GM19239 (cell line): ENCODE results near the gene PTPRT.
"Not testable (repeated sequence)": the region's sequence is repeated elsewhere in the genome, so short reads cannot be mapped to it uniquely, and the experiment has no call there.

Experiments
- DNase-seq: peaks from one replicate; pipeline ENCODE4 v3.0.0; 2011; ENCODE audit warnings: low spot score; ENCODE audit not compliant: insufficient read length
- FAIRE-seq: peaks from 2 replicates; lab custom pipeline; 2011; peaks lifted over from hg19 to GRCh38; lab: Jason Lieb, UNC

PTPRT gene

DNA sequence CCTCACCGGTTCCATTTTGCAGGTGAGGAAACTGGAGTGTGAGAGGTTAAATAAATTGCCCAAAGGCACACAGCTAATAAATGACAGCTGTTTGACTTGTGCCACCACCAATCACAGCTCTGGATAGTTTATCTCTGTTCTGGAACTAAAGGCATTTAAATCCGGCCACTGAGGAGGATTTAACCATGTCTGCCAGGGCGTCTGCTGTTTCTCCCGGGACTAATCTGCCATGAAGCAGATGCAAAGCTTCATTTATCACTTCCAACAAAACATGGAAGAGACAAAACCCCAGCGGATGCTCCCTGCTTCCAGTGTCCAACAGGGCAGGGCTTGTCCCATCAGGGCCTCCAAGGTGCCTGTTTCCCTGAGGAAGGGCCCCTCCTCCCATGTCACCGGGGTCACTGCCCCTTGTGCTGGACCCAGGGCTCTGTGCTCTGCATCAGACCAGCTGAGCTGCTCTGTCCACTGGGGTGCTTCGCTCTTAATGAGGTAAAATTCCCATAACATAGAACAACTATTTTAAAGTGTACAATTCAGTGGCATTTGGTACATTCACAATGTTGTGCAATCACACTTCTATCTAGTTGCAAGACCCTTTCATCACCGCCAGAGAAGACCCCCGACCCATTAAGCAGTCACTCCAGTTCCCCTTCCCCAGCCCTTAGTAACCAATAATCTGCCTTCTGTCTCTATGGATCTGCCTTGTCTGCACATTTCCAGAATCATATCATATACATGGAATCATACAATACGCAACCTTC, 244.3 kb downstream of the PTPRT start:
- DNase-seq: no peak
- no peak for FAIRE-seq

DNA sequence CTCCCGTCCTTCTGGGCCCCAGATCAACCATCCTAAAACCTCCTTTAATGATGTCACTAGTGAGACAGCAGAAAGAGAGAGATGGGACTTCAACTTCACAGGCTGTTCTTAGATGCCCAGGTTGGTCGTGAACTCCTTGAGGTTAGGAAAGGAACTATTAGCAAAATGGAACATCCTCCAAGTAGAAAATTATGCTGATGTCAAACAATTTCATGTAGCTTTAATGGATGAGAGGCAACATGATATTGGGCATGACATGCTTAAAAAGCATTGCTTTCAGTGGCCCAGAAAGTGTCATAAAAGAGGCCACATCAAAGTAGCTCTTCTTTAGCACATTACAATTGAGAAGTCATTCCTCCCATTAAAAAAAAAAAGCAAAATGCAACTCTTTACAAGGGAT, 248.1 kb downstream of the PTPRT start:
- FAIRE-seq (no peak), DNase-seq (no peak)

DNA sequence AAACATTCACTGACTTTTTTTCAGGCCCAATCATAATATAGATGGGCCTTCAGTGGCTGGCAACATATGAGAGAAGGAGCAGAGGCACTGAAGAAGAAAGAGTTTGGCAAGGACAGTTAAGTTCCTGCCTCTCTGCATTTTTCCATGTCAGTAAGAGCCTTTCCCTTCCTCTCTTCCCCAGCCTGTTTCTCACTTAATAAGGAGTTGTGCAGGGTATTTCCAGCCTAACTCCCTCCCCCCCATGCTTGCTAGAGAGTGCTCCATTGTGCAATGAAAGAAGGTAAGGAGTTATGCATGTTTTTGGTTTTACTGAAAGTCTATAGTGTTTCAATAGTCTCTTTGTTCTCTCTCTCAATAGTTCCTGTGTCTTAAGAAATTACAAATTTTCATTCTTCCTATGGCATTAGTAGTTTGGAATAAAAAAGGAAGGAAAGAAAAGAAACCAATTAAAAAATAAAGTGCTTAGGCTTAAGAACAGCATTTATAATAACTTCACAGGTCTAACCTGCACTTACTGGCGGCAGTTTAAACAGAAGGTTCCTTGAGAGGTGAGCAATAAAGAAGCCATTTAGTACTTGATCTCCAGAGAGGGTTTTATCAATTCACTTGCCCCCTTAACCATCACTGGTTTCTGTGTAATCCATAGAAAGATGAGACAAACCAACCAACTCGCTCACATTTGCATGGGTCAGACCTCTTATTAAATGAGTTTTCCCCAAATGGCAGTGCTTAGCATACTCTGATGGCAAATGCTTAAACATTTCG, 251.1 kb downstream of the PTPRT start:
- DNase-seq (no peak), FAIRE-seq (no peak)

DNA sequence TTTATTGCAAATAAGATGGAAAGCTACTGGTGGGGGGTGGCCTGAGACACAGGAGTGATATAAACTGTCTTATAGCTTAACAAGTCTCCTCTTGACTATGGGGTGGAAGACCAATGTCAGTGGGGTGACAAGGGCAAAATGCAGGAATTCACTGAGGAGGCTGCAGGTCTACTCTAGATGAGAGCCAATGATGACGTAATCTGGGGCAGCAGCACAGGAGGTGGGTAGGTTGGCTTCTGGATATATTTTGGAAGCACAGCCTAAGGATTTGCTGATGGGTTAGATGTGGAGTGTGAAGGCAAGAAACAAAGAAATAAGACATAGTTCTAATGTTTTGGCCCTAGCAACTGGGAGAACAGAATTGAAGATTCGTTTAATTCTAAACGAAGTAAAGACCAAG, 253.2 kb downstream of the PTPRT start:
- no peak for FAIRE-seq

DNA sequence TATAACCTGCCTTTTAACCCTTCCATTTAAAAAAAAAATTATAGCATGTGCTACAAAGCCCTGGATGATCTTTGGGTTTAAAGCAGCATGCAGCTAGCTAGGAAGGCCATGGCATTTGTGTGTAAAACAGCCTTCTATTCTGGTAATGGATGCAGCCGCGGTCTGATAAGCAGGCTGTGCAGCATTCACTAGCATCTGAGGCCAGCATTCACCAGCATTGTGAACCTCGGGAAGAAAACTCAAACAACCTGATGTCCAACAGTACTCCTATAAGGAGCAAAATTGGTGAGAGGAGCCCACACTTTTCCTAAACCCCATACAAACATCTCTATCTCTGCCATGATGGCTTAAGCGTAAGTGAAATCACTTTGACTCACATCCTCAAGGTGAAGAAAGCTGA, 265.5 kb downstream of the PTPRT start:
- no peak for FAIRE-seq
- DNase-seq: no peak

More for the DNA sequence above, 253.2 kb downstream of the PTPRT start:
- DNase-seq: no peak

DNA sequence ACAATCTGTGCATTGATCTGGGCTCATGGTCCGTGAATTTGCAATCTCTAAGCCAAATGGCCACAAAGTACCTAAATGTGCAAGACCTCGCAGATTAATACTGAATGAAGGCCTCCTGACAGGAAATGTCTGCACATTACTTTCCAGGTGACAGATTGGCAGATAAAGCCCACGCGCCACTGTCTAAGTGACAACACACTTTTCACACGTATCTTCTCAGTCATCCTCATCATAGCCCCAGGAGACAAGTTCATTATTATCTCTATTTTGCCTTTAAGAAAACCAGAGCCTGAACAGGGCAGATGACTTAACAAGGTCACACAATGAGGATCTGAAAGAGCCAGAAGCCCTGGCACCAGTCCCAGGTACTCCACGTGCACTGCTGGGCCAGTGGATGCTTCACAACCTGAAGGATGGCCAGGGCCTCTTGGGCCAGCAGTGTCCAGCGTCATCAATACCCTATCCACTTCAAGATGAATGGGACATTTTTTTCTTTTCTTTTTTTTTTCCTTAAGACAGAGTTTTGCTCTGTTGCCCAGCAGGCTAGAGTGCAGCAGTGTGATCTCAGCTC, 266.3 kb downstream of the PTPRT start:
- FAIRE-seq: no peak
- DNase-seq: no peak

DNA sequence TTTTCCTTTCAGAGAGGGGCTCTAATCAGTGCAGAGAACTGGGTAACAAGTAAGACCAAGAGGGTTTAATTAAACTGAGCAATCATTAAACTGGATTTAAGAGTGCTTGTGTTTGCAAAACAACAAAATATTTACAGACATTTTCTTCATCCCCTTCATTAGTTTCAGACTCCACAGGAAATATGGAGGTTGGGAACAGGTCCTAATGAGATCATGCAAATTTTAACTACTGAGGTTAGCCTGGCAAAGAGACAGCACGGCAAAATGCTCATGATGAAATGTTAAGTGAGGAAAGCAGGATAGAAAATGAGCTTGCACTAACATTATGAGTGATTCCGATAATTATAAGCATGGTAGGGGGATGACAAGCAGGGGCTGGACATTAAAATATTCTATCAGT, 268.9 kb downstream of the PTPRT start:
- no peak for FAIRE-seq
- DNase-seq: no peak

DNA sequence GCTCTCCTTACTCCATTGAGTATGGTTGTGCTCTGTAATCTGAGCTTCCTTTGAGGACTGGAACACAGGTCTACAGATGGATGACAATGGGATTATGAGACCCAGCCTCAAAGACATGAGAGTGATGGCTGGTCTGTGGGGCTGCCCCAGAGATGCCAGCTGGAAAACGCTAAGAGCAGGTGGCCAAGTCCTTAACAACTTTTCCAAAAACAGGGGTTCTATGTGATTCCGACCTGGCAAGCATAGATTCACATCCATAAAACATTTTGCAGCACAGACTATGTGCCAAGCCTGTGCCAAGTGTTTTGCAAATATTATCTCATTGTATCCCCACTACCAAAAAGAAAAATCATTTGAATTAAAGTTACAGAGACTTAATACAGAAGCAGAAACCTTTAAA, 270.4 kb downstream of the PTPRT start:
- FAIRE-seq (no peak), DNase-seq (no peak)

DNA sequence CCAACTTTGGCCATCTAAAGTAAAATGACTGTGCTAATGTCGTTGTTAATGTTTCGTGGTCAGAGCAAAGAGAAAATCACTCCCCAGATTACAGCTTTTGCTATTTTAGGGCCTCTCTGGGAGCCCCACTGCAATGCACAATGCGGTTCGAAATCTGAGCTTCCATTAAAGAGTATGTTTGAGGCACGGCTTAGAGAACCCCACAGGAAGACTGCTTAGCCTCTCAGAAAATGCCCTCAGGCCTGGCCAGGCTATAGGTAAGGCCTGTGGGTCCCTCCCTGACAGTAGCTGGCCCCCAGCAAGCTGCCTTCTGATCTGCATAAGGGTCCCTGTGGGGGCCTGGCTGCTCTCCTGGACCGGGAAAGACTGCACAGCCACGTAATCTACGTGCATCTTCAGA, 274.6 kb downstream of the PTPRT start:
- DNase-seq (no peak), FAIRE-seq (no peak)

DNA sequence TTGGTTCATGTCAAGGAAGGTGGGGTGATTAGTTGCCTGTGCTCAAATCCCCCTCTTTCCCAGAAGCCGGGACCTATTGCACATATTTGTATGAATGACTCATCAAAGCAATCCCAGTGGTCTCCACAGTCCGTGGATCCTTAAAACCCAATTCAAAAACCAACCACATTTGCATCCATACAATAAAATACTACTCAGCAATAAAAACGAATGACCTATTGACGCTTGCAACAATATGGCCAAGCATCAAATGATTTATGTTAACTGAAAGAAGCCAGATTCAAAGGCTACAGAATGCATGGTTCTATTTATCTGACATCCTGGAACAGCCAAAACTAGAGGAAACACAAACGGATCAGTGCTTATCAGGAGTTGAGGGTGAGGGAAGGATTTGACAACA, 275.4 kb downstream of the PTPRT start:
- DNase-seq (no peak), FAIRE-seq (no peak)

DNA sequence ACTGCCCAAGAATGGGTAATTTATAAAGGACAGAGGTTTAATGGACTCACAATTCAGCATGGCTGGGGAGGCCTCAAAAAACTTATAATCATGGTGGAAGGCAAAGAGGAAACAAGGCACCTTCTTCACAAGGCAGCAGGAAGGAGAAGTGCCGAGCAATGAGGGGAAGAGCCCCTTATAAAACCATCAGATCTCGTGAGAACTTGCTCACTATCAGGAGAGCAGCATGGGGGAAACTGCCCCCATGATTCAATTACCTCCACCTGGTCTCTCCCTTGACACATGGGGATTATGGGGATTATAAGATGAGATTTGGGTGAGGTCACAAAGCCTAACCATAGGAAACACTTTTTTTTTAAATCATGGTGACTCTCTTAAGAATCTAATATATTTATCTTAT, 278.9 kb downstream of the PTPRT start:
- FAIRE-seq, DNase-seq: not testable (repeated sequence)

DNA sequence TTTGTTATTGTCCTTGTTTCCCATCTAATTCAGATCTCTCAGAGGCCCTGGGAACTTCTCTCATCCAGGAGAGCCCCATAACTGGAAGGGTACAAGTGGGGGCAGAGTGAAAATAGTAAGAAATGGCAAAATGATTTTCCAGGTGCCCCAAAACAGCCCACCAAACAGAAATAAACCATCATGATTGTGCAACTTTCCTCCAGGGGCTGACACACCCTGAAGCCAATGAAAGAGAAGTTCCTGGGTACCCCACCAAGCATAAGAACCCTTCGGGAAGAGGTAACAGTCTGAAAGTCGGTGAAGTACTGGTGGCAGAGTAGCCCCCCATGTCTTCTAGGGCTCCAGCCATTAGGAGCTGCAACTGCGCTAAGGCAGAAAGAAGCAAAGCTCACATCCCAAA, 282.0 kb downstream of the PTPRT start:
- FAIRE-seq (no peak), DNase-seq (no peak)

DNA sequence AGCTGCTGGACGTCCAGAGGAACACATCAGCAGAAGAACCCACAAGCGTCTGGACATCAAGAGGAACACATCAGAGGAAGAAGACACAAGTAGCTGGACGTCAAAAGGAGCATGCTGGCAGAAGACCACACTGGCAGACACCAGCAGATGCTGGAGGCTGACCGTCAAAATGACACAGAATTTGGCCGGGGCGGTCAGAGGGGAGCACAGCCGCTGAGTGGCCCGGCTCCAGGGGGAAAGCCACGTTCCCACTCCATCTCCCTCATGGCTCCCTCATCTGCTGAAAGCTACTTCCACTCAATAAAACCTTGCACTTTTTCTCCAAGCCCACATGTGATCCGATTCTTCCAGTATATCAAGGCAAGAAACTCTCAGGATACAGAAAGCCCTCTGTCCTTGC, 283.6 kb downstream of the PTPRT start:
- FAIRE-seq: no peak
- DNase-seq: no peak

DNA sequence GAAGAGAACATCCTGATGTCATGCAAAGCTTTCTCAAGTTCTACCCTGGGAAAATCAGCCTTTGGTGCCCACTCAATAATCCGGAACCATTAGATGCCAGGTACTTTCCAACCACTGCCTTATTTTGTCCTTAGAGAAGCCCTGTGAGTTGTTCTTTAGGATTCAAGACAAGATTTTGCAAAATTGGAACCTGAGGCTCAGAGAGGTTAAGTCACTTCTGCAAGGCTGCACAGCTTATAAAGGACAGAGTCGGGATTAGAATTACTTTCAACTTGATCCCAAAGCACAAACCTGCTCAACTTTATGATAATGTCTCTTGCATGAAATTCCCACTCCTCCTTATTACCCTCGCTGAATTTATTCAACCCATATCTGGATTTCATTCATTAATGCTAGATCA, 287.2 kb downstream of the PTPRT start:
- DNase-seq (no peak), FAIRE-seq (no peak)

DNA sequence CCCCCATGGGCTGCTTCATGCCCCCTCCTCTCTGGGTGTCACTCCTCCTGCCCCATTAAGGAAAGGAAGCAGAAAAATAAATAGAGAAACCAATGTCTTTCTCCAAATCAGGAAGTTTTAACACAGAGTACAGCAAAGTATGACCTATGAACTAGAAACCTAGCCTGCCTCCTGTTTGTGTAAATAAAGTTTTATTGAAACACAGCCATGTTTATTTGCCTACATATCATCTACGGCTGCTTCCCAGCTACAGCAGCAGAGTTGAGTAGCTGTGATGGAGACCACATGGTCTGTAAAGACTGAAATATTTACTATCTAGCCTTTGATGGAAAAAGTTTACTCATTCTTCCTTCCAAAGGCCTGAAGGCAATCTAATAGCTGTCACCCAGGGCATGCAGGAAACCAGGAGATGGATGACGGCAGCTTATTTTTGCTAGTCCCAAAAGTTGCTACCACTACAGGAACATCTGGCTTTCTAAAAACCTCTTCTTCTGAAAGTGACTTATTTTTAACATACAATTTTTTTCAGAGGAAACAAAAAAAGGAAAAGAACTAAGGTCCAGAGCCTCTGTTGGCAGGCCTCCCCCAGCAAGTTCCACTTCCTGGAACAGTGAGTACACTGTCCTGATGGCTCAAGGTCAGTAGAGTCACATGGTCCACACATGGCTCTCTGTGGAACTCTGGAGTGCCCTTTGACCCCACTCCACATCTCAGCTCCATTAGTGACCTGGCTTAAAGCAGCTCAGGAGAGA, 287.8 kb downstream of the PTPRT start:
- no peak for DNase-seq
- no peak for FAIRE-seq

DNA sequence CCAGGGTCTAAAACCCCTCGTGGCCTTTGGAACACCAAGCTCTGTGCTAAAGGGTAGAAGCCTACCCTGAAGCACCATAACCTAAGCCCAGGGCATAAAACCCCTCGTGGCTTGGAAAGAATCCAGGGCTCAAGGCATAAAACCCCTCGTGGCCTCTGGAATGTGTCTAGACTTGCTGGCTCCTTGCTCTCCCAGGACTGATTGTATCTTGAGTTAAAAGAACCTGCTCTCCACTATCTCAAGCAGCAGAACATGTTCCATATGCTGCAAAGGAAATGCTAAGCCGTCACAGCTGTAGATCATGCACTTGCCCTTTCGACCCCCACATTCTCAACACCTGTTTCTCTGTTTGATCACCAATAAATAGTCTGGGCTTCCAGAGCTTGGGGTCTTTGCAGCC, 288.9 kb downstream of the PTPRT start:
- FAIRE-seq, DNase-seq: not testable (repeated sequence)

DNA sequence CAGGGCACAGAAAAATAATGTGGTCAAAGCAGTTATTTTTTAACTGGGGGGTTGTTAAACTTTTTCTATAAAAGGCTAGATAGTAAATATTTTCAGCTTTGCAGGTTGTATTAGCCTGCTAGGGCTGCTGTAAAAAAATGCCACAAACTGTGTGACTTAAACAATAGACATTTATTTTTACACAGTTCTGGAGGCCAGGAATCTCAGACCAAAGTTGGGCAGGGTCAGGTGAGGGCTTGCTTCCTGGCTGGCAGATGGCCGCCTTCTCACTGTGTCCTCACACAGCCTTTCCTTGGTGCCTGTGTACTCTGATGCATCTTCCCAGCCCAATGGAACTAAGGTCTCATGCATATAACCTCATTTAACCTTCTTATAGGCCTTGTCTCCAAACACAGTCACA, 294.7 kb downstream of the PTPRT start:
- FAIRE-seq (no peak), DNase-seq (no peak)

DNA sequence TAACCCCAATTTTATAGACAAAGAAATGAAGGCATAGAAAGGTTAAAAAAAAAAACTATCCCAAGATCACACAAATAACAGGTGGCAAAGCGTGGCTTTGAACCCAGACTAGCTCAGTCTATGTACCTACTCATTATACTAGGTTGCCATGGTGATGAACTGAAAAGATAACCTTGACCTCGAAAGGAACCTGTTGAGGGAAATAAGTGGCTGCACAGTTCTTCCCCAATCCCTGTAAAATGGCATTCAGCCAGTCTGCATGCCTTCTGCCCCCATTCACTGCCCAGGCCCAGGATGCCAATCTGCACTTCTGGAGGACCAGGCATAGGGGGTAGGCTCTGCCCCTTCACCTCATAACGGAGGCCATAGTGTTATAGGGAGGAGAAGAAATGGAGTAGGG, 295.2 kb downstream of the PTPRT start:
- FAIRE-seq: no peak
- no peak for DNase-seq

DNA sequence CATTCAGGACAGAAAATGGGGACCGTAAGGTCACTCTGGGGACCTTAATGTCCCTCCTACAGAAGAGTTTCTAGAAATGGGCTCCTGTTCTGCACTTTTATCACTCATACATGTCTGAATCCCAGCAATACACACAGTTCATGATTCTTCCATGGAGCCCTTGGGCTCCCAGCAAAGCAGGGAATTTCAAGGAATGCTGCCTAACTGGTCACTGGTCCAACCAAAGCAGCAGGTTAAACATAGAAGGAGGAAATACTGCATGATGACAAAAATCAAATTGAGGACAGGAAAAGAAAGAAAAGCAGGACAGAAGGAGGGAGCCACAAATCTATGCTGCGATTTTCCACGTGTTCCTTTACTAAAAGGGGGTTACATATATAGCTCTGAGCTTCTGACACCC, 300.2 kb downstream of the PTPRT start:
- DNase-seq (no peak), FAIRE-seq (no peak)

DNA sequence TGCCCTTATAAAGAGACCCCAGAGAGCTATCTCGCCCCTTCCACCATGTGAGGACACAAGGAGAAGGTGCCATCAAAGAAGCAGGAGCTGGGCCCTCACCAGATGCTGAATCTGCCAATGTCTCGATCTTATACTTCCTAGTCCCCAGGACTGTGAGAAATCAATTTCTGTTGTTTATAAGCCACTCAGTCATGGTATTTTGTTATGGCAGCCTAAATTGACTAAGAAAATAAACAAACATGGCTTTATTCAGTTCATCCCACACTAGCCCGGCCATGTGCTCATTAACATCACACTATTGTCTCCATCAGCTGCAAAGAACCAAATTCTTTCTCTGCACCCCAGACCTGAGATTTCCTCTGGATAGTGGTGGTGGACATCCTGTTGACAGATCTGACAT, 302.4 kb downstream of the PTPRT start:
- FAIRE-seq (no peak), DNase-seq (no peak)

DNA sequence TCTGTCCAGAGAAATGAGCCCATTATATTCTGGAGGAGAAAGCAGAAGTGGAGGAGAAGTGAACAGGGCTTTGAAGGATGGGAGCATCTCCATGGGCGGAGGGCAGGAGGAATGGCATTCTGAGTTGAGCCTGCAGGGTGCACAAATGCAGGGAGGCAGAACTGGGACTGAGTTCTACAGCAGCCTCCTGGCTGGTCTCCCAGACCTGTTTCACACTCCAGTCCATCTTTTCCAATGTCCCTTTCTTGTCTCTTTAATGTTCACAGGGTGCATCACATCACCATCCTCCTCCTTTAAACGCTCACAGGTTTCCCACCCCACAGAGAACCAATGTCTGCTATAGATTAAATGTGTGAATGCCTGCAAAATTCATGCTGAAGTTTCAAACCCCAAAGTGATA, 302.9 kb downstream of the PTPRT start:
- no peak for DNase-seq

More for the DNA sequence above, 302.9 kb downstream of the PTPRT start:
- FAIRE-seq: no peak
